Endothelial cell of umbilical vein (primary cell): ENCODE results near the gene POLE.

Experiments
- EZH2 ChIP-seq: IDR thresholded peaks from 2 replicates; pipeline ENCODE4 v1.6.1; 2012; ENCODE audit warnings: borderline replicate concordance, low read depth, mild to moderate bottlenecking, moderate library complexity, low read length, inconsistent platforms; ENCODE audit not compliant: severe bottlenecking
- FOS ChIP-seq: IDR thresholded peaks from 2 replicates; pipeline ENCODE4 v1.6.1; 2011; ENCODE audit warnings: mild to moderate bottlenecking, low read length, moderate library complexity, borderline replicate concordance; ENCODE audit not compliant: insufficient read depth
- POLR2A ChIP-seq: IDR thresholded peaks from 2 replicates; pipeline ENCODE4 v1.6.1; 2012; ENCODE audit warnings: low read depth, mild to moderate bottlenecking, control low read depth, low read length
- POLR2AphosphoS5 ChIP-seq: IDR thresholded peaks from 2 replicates; pipeline ENCODE4 v1.6.1; 2012; ENCODE audit warnings: low read depth, mild to moderate bottlenecking, control low read depth, low read length, moderate library complexity; ENCODE audit not compliant: insufficient read depth
- TF ChIP-seq, protein P1 (sequence below), 2 donors: IDR thresholded peaks; 1 replicate in 1 of 2; 2 replicates in 1 of 2; pipeline ENCODE4 v1.5.1; 2011; ENCODE audit warnings: low read length in 2 of 2, mild to moderate bottlenecking in 2 of 2, moderate library complexity in 2 of 2, control low read depth in 1 of 2, inconsistent platforms in 1 of 2, low read depth in 1 of 2; ENCODE audit not compliant: insufficient read depth in 1 of 2; ENCODE audit errors: extremely low read depth in 1 of 2

- TF ChIP-seq, protein P1, sequence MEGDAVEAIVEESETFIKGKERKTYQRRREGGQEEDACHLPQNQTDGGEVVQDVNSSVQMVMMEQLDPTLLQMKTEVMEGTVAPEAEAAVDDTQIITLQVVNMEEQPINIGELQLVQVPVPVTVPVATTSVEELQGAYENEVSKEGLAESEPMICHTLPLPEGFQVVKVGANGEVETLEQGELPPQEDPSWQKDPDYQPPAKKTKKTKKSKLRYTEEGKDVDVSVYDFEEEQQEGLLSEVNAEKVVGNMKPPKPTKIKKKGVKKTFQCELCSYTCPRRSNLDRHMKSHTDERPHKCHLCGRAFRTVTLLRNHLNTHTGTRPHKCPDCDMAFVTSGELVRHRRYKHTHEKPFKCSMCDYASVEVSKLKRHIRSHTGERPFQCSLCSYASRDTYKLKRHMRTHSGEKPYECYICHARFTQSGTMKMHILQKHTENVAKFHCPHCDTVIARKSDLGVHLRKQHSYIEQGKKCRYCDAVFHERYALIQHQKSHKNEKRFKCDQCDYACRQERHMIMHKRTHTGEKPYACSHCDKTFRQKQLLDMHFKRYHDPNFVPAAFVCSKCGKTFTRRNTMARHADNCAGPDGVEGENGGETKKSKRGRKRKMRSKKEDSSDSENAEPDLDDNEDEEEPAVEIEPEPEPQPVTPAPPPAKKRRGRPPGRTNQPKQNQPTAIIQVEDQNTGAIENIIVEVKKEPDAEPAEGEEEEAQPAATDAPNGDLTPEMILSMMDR (IDR thresholded peaks at IDR 0.05; ENCODE audit: extremely low read depth in 1 of 2, insufficient read depth in 1 of 2, low read depth in 1 of 2, low read length in 2 of 2), result no peak
- TF ChIP-seq FOS (no peak), EZH2 (no peak), POLR2AphosphoS5 (no peak), POLR2A (no peak)
Observed at GRCh38 chr12:132664206-132665148, 22.7 kb downstream of the POLE start.
